IPS-20b (cell line): ENCODE data around the gene FNTB.

ENCODE experiments used
- H3K27ac ChIP-seq: one replicate; pipeline ENCODE4 v1.5.1; 2013; ENCODE audit warnings: low read length
- H3K27me3 ChIP-seq: 2 replicates; pipeline ENCODE4 v1.6.1; 2013; ENCODE audit warnings: mild to moderate bottlenecking, low read length, inconsistent platforms; ENCODE audit not compliant: insufficient read depth
- H3K36me3 ChIP-seq: 2 replicates; pipeline ENCODE4 v1.6.1; 2013; ENCODE audit warnings: low read depth, mild to moderate bottlenecking, inconsistent platforms, low read length, moderate library complexity; ENCODE audit not compliant: insufficient read depth
- H3K4me1 ChIP-seq: 2 replicates; pipeline ENCODE4 v1.6.1; 2013; ENCODE audit warnings: mild to moderate bottlenecking, control low read depth, inconsistent platforms, low read length, moderate library complexity; ENCODE audit not compliant: insufficient read depth
- H3K4me3 ChIP-seq: 2 replicates; pipeline ENCODE4 v1.5.1; 2013; ENCODE audit warnings: mild to moderate bottlenecking, low read length, inconsistent platforms
- H3K9ac ChIP-seq: 2 replicates; pipeline ENCODE4 v1.6.1; 2013; ENCODE audit warnings: low read depth, mild to moderate bottlenecking, inconsistent platforms, low read length, moderate library complexity
- H3K9me3 ChIP-seq: 2 replicates; pipeline ENCODE4 v1.6.1; 2013; ENCODE audit warnings: mild to moderate bottlenecking, low read depth, low read length, inconsistent platforms; ENCODE audit not compliant: insufficient read depth

The FNTB gene

DNA sequence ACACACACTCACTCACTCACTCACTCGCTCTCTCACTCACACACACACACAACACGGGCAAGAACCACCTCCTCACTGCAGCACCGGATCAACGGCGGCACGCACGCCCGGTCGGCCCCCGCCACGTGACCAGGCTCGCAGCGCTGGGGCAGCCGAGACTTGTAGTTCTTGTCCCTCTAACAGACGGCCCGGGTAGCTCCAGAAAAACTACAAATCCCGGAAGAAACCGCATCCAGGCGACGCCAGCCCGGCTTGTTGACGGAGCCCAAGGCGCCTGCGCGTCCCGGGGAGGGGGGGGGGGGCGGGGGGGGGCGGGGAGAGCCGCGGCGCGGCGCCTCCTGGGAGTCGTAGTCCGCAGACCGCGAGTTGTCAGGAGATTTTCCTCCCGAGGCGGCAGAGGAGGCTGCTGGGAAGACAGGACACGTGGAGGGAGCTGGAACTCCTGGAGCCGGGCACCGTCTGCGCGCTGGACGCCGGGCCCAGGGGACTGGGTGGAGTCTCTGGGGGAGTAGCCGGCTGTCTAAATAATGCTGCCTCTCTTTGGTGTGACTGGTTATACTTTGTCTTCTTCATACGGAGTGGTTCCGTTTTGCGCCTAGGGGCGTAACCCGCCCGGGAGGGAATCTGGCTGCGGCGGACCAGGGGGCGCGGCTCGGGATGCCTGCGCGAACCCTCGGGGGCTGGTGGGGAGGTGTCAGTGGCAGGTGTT is 115.9 kb downstream of the FNTB start, which contains the start of gene MAX:
MAX (minus strand) TSS at position 77 of the 709 bp plus-strand sequence. CDS start 178 bp downstream, outside the sequence.
- Histone ChIP-seq H3K36me3 (peaks cover 20% of the 10 kb centered on the region), H3K9me3 (no peaks in the 10 kb centered on the region), H3K4me3 (peak within 1 kb of the TSS; percentile 88), H3K4me1 (no peaks in the 10 kb centered on the region), H3K27me3 (peaks cover 5% of the 10 kb centered on the region), H3K9ac (peak within 1 kb of the TSS; percentile 81; the same call in 1 of the 2 replicates), H3K27ac (no peak within 1 kb of the TSS)

DNA sequence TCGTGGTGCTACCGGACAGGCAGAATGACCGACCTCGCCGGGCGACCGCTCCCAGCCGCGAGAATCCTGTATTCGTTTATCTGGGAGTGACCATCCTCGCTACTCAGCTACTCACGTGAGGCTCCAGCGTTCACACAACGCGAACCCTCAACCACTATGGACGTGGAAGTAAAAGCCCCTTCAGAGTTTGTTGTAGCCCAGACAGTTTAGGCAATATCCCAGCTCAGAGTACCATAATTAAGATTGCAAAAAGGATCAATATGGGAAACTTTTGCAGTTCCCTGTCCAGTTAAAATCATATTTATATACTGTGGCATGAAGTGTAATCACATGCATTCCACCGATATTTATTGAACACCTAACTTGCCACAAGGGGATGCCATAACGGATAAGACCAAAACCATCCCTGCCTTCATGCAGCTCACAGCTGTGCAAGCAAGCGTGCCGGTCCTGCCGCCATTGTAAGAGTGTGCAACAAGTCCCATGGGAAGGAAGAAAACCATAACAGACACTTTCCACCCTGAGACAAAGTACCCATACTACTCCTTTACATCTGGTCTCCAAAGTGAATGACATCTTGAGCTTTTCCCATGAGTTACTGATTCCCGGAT is 116.6 kb downstream of the FNTB start:
- Histone ChIP-seq H3K4me1 (no peaks in the 10 kb centered on the region), H3K4me3 (peak overlapping the region; percentile 84), H3K36me3 (peaks cover 13% of the 10 kb centered on the region), H3K9ac (peak overlapping the region; percentile 70; the same call in 1 of the 2 replicates), H3K27me3 (peaks cover 5% of the 10 kb centered on the region), H3K9me3 (no peaks in the 10 kb centered on the region), H3K27ac (no peak overlapping the region)

DNA sequence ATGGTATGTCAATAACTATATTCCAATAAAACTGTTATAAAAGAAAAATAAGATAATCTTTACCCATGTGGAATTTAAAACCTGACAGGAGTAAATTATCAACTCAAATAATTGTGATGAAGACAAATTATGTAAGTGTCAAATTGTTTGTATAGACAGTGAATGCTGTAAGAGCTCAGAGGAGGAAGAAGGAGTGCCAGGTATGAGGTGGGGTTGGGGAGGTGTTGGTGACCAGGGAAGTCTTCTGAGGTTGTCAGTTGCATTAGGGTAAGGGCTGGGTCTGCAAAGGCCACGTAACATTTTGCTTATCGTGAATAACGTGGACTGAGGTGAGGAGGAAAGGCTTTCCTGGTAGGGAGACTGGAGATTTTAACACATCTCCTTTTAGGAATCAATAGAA is 118.1 kb downstream of the FNTB start:
- Histone ChIP-seq H3K36me3 (peaks cover 4% of the 10 kb centered on the region), H3K27ac (no peak overlapping the region), H3K9me3 (no peaks in the 10 kb centered on the region), H3K9ac (no peak overlapping the region), H3K4me1 (no peaks in the 10 kb centered on the region), H3K27me3 (peaks cover 5% of the 10 kb centered on the region), H3K4me3 (no peak overlapping the region)

DNA sequence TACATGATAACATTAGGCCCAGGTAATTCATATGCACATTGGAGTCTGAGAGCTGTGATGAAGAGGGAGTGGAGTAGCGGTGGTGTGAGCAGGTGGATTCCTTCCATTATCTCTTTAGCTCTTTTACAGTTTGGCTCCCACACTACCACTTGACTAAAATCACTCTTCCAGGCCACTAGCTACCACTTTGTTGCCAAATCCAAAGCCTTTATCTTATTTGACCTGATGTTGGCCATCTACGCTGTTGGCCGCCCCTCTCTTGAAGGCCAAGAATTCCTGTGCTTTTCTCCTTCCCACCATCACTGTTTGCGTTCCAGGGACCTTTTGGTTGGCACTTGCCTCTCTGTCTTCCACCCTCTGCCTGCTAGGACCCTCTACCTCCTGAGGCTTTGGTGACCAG is 119.6 kb downstream of the FNTB start:
- Histone ChIP-seq H3K27me3 (peaks cover 5% of the 10 kb centered on the region), H3K9ac (no peak overlapping the region), H3K4me3 (no peak overlapping the region), H3K27ac (no peak overlapping the region), H3K36me3 (no peaks in the 10 kb centered on the region), H3K4me1 (no peaks in the 10 kb centered on the region), H3K9me3 (no peaks in the 10 kb centered on the region)

DNA sequence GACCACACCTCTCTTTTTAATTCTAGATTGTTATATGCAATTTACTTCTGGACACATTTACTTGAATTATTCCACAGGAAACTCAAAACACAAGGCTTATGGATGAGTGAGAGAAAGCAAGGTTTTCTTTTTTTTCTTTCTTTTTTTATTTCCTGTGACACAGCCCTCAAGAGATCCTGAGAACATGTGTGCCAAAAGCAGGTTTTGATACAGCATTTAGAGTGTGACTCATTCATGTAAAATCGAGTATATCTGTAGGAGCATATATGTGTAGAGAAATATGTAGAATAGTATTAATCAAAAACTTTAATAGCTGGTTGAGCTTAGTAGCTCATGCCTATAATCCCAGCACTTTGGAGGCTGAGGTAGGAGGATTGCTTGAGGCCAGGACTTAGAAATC is 120.0 kb downstream of the FNTB start:
- Histone ChIP-seq H3K27ac (no peak overlapping the region), H3K27me3 (peaks cover 5% of the 10 kb centered on the region), H3K4me3 (no peak overlapping the region), H3K9ac (no peak overlapping the region), H3K36me3 (no peaks in the 10 kb centered on the region), H3K9me3 (no peaks in the 10 kb centered on the region), H3K4me1 (no peaks in the 10 kb centered on the region)

DNA sequence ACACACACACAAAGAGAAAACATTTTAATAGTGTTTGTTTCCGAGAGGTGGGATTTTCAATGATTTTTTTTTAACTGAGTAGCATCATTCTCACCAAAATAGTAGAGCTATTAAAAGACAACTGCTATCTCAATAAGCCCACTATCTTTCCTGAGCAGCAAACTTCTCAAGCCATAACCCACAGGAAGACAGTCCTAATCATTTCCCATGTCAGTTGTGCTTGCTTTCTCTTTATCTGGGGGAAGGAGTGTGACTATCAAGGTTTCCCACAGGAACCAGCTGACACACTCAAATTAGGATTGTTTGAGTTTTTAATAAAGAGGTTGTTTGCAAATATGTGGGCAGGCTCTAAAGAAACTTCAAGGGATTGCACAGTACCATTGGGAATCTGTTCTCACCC is 120.5 kb downstream of the FNTB start:
- Histone ChIP-seq H3K4me3 (no peak overlapping the region), H3K9me3 (no peaks in the 10 kb centered on the region), H3K27ac (no peak overlapping the region), H3K9ac (no peak overlapping the region), H3K27me3 (peaks cover 5% of the 10 kb centered on the region), H3K36me3 (no peaks in the 10 kb centered on the region), H3K4me1 (no peaks in the 10 kb centered on the region)

DNA sequence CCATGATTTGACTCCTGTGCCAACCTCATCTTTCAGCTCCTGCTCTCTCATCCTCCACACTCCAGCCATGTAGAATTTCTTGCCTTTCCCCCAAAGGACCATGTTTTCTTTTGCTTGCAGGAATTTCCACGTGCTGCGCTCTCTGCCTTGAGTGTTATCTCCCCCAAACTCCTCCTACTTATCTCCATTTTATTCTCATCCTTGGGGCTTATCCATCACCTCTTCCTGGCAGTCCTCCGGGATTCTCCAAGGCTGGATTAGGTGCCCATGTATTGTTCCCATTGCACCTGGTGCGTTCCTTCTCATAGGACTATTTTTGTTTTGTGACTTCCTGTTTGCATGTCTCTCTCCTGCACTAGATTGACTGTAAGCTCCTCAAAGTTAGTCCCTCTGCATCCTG is 122.7 kb downstream of the FNTB start:
- Histone ChIP-seq H3K9me3 (no peaks in the 10 kb centered on the region), H3K4me1 (no peaks in the 10 kb centered on the region), H3K4me3 (no peak overlapping the region), H3K9ac (no peak overlapping the region), H3K27ac (no peak overlapping the region), H3K36me3 (no peaks in the 10 kb centered on the region), H3K27me3 (no peaks in the 10 kb centered on the region)

DNA sequence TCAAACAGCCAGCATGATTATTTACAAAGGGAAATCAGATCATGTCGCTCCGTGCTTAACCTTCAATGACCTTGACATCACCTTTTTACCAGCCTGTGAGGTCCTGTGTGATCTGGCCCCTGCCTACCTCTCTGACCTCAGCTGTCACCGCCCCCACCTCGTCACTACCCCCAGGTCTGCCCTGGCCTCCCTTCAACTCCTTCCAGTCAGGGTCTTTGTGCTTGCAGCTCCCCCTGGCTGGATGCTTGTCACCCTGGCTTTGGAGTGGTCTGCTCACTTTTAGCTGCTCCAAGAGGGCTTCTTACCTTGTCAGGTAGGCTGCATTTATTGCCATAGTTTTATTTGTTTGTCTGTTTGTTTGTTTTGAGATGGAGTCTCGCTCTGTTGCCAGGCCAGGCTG is 123.8 kb downstream of the FNTB start:
- H3K27ac ChIP-seq, result no peak overlapping the region
- no peaks in the 10 kb centered on the region for H3K9me3 ChIP-seq
- H3K36me3 ChIP-seq, result no peaks in the 10 kb centered on the region
- no peaks in the 10 kb centered on the region for H3K27me3 ChIP-seq
- no peak overlapping the region for H3K4me3 ChIP-seq
- no peak overlapping the region for H3K9ac ChIP-seq
- no peaks in the 10 kb centered on the region for H3K4me1 ChIP-seq
